Astrocyte of the cerebellum (primary cell): Measurements from ENCODE around the gene CELA3A.

Experiments
- DNase-seq: peaks from one replicate; pipeline ENCODE4 v3.0.0-alpha.2; 2011; ENCODE audit warnings: low read depth
- H3K4me3 ChIP-seq: 2 replicates; pipeline ENCODE4 v1.5.1; 2011; ENCODE audit warnings: mild to moderate bottlenecking, low read depth, low read length, moderate library complexity
- CTCF ChIP-seq: IDR thresholded peaks from 2 replicates; pipeline ENCODE4 v1.5.1; 2012; ENCODE audit warnings: low read length, low read depth, moderate library complexity, mild to moderate bottlenecking; ENCODE audit errors: missing control alignments
- in situ Hi-C: cut with HindIII; loops from 2 replicates; pipeline ENCODE4 v1.10.0; 2017; ENCODE audit warnings: low sequenced_read_pairs

The CELA3A gene

DNA sequence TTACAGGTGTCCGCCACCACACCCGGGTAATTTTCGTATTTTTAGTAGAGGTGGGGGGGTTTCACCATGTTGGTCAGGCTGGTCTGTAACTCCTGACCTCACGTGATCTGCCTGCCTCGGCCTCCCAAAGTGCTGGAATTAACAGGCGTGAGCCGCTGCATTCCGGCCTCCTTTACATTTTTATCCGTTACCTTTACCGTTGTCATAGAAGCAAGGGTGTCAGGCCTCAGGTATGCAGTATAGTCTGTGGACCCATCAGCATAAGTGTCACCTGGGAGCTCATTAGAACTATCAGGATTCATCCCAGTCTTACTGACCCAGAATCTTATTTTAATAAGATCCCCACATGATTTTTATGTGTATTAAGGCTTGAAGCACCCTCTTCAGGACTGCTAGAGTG lies 56.4 kb downstream of the CELA3A start:
- in situ Hi-C loops = no loop called here
- H3K4me3 ChIP-seq = no peak overlapping the region
- no peak for DNase-seq
- TF ChIP-seq CTCF = no peak
